GM21723 (cell line): ENCODE results near the gene PHETA1.

Source experiments
- ATAC-seq: cut with Tn5 transposase; IDR thresholded peaks from one replicate; pipeline ENCODE4 v1.9.1; 2021; ENCODE audit warnings: mild to moderate bottlenecking, moderate library complexity; ENCODE audit not compliant: unreplicated experiment

Gene PHETA1

GRCh38 chr12:111330800-111331752 lies 37.8 kb downstream of the PHETA1 start:
- no peak for ATAC-seq

GRCh38 chr12:111328138-111328537 lies 40.8 kb downstream of the PHETA1 start:
- no peak for ATAC-seq

GRCh38 chr12:111327474-111327873 lies 41.4 kb downstream of the PHETA1 start:
- no peak for ATAC-seq

- no peak for ATAC-seq
Observed at GRCh38 chr12:111322336-111323250, 46.3 kb downstream of the PHETA1 start.

- ATAC-seq = no peak
Observed at GRCh38 chr12:111321317-111321716, 47.6 kb downstream of the PHETA1 start.

GRCh38 chr12:111320258-111321050 lies 48.4 kb downstream of the PHETA1 start:
- ATAC-seq = no peak

GRCh38 chr12:111319600-111320257 lies 49.2 kb downstream of the PHETA1 start:
- no peak for ATAC-seq

GRCh38 chr12:111318450-111318849 lies 50.4 kb downstream of the PHETA1 start:
- no peak for ATAC-seq

GRCh38 chr12:111316671-111317070 lies 52.2 kb downstream of the PHETA1 start:
- no peak for ATAC-seq

GRCh38 chr12:111314953-111315539 lies 53.8 kb downstream of the PHETA1 start:
- ATAC-seq = no peak

GRCh38 chr12:111313833-111314259 lies 55.0 kb downstream of the PHETA1 start:
- ATAC-seq = no peak

GRCh38 chr12:111312708-111313107 lies 56.2 kb downstream of the PHETA1 start:
- ATAC-seq = no peak

- ATAC-seq = no peak
Observed at GRCh38 chr12:111312016-111312415, 56.9 kb downstream of the PHETA1 start.

GRCh38 chr12:111311011-111311410 lies 57.9 kb downstream of the PHETA1 start:
- no peak for ATAC-seq
